Adipose tissue (tissue), 3 donors: Measurements from ENCODE around the gene EFCC1. TPM values are rescaled to one million over a fixed set of nuclear protein-coding genes. Genes with fewer than 3 reads are reported as not detected.

ENCODE experiments used
- H3K27ac ChIP-seq: one replicate; pipeline ENCODE4 v1.5.1; 2013; ENCODE audit warnings: low read depth, low read length
- WGBS, 3 donors: extraction: QIAGEN DNeasy Blood & Tissue Kit; methylation state at CpG; one replicate each; pipeline ENCODE4 v1.1.7; 2013; 5-methylcytosine and 5-hydroxymethylcytosine counted together
- polyA plus RNA-seq, 3 donors: library from polyadenylated mRNA; stranded (reverse); fragments of 200-250 nt; gene quantifications; one replicate each; pipeline ENCODE4 v1.2.3, GENCODE V29; 2013
- donor health status: healthy with polysubstance abuse.
- donor health status: Bipolar disorder and iron deficiency.
- donor health status: healthy.

The EFCC1 gene
- polyA plus RNA-seq, 3 donors, result 0.92 to 4.5 (median 1.3) TPM

DNA sequence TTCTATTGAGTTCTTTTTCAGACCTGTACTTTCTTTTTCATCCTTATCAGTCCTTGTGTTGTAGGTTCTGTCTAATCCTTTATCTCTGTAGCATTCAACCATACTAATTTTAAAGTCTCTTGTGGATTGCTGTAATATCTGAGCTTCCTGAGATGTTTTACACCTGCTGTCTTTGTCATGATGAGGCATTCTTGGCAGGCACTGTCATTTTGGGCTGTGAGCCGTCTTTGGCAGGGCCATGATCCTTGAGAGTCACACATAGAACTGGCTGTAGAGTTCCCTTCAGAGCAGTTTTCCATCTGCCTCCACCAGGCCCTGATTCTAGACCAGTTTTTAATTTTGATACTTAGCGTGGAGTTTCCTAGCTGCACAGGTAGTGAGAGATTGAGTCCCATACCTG is 6.7 kb downstream of the EFCC1 start:
- no peak overlapping the region for H3K27ac ChIP-seq
- 70 to 88% (median 78%) methylated on average over 2 of the region's 2 CpGs for WGBS, 3 donors

DNA sequence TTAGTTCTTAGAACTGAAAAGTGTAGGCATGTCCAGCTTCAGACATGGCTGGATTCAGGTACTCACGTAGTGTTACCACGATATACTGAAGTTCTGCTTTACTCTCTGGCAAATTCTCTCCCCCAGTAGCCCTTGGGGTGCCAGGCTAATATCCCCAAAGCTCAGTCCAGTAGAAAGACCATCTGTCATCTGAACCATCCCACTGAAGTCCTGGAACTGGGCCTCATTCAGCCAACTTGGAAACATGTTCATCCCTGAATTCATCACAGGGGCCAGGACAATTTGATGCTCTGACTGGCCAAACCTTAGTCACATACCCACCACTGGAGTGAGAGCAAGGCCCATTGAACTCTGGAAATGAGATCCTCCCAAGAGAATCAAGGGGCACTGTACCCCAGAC is 8.2 kb downstream of the EFCC1 start:
- WGBS, 3 donors, result 94 to 96% (median 96%) methylated on average over 2 of the region's 2 CpGs
- no peak overlapping the region for H3K27ac ChIP-seq

DNA sequence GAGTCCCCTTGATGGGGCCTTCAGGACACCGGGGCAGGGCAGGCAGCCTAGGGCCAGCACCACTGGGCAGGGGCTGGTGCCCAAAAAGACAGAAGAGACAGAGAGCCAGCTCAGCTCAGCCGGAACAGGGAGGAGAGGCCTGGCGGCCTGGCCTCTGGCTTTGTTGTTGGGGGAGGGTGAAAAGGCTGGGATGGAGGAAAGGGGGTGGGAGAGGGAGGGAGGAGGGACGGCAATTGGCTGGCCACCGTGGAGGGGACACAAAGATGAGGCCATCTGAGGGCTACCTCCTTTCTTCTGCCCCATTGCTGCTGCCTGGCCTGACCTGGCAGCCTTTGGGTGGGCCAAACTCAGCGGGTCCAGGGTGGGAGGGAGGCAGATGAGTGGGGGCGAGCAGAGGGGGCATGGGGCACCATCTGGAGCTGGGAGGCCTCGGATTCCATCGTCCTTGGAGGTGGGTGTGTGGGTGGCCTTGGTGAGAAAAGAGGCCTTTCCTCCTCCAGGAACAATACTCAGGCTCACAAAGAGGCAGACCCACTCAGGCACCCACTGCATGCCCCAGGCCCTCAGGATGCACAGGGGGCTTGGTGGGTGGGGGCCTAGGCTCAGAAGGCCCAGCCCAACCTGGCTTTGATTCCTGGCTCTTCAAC is 9.3 kb downstream of the EFCC1 start:
- 69 to 78% (median 71%) methylated on average over 9 of the region's 9 CpGs for WGBS, 3 donors
- no peak overlapping the region for H3K27ac ChIP-seq

DNA sequence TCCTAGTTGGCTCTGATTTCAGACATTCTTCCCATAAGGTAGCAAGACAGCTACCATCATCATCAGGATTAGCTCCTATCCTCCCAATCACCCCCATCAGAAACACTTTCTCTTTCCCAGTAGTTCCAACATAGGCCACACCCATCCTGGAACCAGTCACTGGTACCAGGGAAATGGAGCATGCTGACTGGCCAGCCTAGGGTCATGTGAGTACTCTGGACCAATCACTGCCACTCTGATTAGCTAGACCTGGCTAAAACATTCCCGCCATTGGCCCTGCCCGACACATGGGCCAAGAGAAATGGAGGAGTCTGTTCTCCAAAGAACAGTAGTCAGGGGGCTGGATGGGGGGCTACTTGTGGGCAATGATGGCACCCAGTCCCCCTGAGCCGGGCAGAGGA is 12.4 kb downstream of the EFCC1 start:
- H3K27ac ChIP-seq, result no peak overlapping the region
- 96 to 97% (median 97%) methylated on average over 3 of the region's 3 CpGs for WGBS, 3 donors

DNA sequence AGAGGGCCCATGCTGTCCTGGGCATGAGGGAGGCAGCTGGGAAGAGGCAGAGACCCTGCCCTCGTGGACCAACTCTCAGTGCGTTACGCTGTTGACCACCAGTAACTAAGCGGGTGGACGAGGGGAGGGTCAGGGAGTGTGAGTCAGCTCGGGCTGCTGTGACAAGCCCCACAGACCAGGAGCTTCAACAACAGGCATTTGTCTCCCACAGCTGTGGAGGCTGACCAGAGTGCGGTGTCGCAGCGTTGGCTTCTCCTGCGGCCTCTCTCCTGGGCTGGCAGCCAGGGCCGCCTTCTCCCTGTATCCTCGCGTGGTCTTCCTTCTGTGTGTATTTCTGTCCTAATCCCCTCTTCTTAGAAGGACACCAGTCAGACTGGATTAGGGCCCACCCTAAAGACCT is 13.0 kb downstream of the EFCC1 start:
- no peak overlapping the region for H3K27ac ChIP-seq
- whole genome bisulfite sequencing, 3 donors, result 76 to 88% (median 77%) methylated on average over 13 of the region's 13 CpGs

DNA sequence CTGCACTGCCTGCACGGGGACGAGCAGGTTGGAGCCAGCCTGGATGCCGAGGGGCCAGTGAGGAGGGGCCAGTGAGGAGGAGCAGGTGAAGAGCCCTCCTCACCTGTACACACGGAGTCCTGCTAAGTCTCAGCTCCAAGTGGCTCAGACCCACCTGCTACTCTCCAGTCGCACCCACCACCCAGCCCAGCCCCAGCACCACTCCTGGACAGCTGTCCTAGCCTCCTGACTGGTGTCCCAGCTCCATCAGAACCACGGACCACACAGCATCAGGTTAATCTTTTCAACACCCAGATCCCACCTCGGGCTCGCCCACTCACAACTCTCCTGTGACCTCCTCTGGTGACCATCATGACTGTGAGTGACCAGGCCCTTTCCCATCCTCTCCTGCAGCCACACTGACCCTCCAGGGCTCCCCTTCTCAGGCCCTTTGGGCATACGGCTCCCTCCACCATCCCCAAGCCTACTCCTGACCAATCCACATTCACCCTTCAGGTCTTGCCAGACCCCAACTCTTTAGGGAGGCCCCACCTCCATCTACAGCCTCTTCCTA is 13.8 kb downstream of the EFCC1 start:
- H3K27ac ChIP-seq, result no peak overlapping the region
- 85 to 94% (median 86%) methylated on average over 9 of the region's 9 CpGs for whole genome bisulfite sequencing, 3 donors

DNA sequence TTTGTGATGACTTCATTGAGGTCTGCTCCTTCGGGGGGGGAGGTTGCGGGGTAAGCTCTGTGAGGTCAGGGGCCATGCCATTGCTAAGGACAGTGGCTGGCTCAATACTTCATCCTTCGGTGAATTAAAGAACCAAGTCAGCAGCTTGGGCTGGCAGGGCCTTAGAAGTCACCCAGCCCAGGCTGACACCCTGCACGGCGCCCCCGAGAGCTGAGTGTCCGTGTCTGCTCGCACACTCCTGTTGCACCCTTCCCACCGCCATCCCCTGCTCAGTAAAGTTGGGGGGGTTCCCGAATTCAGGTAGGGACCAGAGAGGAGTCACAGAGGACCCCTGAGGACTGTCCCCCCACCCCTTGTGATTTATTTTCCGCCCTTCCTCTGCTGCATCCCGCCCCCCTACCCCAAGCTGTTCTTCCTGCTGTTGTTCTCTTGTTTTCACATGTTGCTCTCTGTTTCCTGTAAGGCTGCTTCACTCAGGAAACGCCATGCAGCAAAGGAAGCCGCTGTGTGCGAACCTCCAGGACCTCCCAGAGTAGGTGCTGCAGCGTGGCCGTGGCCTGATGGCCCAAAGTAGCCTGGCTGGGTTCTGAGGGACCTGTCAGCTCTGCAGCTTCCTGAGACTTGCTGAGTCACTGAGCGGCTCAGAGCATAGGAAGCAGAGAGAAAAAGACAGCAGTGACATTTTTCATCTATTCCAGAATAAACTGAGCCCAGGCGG is 14.4 kb downstream of the EFCC1 start:
- WGBS, 3 donors, result 40 to 71% (median 59%) methylated on average over 19 of the region's 19 CpGs
- no peak overlapping the region for H3K27ac ChIP-seq

DNA sequence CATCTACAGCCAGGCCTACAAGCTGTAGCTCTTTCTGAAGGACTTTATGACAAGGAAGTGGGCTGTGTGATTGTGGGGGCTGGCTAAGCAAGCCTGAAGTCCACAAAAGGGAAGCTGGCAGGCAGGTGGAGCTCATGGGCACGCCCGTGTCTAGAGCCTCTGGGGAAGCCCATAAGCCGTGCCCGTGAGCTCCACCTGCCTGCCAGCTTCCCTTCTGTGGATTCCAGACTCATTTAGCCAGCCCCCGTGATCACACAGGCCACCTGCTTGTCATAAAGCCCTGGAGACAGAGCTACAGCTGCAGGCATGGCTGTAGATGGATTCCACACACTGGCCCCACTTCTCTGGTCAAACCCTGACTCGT is 15.2 kb downstream of the EFCC1 start:
- no peak overlapping the region for H3K27ac ChIP-seq
- 31 to 43% (median 38%) methylated on average over 6 of the region's 6 CpGs for WGBS, 3 donors

DNA sequence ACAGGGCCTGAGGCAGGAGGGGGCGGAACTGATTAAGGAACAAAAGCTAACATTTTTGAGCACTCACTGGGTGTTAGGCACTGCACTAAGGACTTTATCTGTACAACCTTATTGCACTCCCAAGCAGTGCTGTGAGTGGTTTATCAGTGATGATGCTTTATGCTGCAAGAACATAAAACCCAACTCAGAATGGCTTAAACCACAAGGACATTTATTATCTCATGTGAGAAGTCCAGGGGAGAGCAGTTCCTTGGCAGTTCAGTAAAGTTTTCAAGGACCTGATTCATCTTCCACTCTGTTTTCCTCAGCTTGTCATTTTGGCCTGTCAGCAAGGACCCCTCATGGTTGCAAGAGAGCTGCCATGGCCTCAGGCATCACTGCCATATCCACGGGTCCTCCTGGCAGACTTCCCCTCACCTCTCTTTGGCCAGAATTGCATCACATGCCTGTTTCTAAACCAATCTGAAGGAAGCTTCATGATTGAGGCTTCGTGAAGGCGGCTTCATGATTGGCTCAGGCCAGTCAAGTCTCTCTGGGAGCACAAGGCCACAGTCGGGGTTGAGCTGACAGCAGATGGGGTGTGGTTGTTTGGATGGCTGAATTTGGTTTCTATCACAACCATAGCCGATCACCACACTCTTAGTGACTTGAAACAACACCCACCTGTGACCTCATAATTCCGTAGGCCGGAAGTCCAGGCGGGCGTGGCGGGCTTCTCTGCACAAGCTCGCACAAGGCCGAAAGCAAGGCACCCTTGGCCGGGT is 15.8 kb downstream of the EFCC1 start:
- 62 to 76% (median 72%) methylated on average over 14 of the region's 14 CpGs for WGBS, 3 donors
- no peak overlapping the region for H3K27ac ChIP-seq

DNA sequence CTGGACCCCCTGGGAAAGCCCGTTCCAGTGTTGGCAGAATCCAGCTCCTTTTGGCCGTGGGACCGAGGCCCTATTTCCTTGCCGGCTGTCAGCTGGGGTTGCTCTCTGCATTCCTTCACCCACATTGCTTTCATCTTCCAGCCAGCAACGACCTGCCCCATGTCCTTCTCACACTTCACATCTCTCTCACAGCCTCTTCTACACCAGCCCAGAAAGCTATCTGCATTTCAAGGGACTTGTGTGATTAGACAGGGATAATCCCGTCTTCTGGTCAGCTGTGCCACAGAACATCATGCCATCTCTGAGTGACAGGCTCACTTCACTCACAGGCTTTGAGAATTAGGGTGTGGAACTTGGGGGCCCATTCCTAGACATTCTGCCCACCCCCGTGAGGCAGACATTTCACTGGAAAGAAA is 16.4 kb downstream of the EFCC1 start:
- WGBS, 3 donors, result 57 to 66% (median 59%) methylated on average over 7 of the region's 7 CpGs
- peak overlapping the region; percentile 82 for H3K27ac ChIP-seq

DNA sequence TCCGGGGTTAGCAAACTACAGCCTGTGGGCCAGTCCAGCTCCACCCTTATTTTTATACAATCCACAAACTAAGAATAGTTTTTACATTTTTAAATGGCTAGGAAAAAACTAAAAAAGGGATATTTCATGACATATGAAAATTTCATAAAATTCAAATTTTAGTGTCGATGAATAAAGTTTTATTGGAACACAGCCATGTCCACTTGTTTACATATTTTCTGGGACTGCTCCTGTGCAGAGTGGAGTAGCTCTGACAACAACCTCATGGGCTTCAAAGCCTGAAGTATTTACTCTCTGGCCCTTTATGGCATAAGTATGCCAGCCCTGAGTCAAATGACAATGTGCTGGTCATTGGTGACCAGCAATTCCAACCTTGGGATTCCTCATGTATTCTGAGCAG is 17.2 kb downstream of the EFCC1 start:
- WGBS, 3 donors, result 50 to 75% (median 74%) methylated on average over 2 of the region's 2 CpGs
- no peak overlapping the region for H3K27ac ChIP-seq

DNA sequence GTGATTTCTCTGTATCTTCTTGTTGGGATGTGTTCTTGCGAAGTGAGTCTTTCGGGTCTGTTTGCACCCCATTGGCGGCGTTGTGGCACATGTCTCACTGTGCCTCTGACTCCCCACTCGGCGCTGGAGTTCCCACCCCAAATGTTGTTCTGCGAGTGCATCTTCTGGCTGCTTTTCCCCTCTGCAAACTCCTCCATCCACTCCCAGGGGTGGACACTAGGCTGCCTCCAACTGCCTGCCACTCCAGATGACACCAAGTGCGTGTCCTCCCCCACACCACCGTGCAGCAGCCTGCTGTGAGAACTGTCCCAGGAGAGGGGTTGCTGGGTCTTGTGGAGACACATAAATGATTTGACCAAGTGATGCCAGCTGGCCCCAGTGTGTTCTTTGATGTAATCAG is 17.6 kb downstream of the EFCC1 start:
- WGBS, 3 donors, result 78 to 84% (median 81%) methylated on average over 9 of the region's 9 CpGs
- no peak overlapping the region for H3K27ac ChIP-seq

DNA sequence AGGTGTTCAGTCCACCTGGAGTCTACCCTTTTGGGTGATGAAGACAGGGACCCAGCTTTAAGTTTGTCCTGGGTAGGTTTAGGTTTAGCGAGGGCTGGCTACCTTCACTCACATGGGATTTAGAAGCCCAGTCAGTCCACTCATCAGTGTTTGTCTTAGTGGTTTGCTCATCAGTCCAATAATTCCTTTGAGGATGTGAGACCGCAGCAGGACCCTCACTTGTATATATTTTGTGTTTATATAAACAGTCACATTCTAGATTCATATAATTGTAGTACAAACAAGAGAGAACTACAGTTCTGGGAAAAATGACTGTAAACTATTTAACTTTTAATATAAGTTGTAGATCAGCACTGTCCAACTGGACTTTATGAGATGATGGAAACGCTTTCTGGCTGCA is 18.2 kb downstream of the EFCC1 start:
- 89 to 96% (median 93%) methylated on average over 3 of the region's 3 CpGs for WGBS, 3 donors
- no peak overlapping the region for H3K27ac ChIP-seq

DNA sequence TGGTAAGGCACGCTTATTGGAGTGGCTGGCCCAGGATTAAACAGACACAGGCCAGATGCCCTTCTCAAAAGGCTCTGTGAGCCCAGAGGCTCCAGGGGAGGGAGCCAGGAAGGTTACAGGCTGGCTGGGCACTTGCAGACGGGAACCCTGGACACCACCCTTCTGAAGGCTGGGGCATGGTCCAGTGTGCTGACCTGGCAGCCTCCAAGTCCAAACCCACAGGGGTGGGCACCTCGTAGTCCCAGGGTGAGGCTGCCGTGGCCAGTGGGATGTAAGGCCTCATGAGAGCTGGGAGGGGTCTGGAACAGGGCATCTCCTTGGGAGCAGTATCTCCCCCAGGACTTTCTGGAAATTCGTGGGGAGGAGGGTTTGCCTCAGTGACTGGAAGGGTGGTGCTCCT is 19.6 kb downstream of the EFCC1 start:
- WGBS, 3 donors, result 78 to 84% (median 83%) methylated on average over 5 of the region's 5 CpGs
- no peak overlapping the region for H3K27ac ChIP-seq

DNA sequence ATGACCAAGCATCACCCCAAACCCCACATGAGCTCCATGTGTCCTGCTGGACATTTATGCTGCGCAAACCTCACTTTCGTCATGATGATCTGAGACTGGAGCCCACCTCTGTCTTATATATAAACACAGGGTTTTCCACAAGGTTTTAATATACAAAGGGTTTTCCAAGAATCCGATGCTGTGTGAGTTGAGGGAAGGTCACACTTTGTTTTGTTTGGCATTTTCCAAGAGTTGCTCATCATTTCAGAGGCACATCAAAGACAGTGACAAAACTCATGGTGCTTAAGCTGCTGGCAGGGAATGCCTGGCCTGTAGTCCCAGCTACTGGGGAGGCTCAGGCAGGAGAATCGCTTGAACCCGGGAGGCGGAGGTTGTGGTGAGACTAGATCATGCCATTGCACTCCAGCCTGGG is 20.0 kb downstream of the EFCC1 start:
- no peak overlapping the region for H3K27ac ChIP-seq
- 85 to 88% (median 86%) methylated on average over 6 of the region's 6 CpGs for WGBS, 3 donors

DNA sequence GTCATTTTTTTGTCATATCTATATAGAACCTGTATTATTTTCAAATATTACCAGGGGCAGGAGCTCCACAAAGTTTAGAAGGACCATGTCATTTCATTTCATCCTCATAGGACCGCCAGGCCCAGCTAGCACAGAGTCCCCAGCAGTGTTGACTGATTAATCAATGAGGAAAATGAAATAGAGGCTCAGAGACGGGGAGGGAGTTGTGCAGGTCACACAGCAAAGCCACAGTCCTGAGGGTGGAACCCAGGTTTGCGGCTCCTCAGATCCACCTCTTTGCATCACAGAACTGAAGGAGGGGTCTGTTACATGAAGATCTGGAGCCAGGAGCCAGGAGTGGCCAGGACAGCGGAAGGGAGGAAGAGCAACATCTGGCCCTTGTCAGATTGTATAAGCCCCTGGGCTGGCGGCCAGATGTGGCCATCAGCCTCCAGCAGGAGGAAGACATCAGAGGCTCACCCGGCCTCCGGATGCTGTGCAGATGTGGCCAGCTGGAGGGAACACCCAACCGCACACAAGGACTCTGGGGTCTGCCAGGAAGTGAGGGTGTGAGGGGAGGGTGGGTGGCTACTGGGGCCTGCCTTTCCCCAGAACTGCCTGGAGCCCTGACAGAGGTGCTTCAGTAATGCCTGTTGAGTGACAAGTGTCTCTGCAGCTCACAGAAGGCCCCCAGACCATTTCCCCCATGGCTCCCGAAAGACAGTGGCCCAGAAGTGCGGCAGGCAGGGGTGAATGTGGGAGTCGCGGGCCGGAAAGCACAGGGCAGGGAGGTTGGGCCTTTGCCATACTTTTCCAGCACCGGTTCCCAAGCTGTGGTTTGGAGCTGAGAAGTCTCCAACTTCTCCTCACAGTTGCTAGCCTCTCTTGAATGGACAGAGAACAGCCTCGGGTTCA is 21.3 kb downstream of the EFCC1 start:
- H3K27ac ChIP-seq, result no peak overlapping the region
- WGBS, 3 donors, result 41 to 79% (median 42%) methylated on average over 15 of the region's 15 CpGs

DNA sequence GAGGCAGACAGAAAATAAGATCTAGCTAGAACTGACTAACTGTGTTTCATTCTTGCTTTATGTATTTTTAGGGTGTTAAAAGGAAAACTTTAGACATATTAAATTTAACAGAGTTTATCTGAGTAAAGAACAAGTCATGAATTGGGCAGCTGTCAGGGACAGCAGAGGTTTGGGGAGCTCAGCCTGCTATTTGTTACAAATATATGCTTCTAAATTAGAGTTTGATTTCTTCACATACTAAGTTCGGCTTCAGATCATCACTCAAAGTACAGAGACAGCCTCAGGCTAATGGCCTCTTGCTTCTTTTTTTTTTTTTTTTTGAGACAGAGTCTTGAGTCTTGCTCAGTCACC is 21.9 kb downstream of the EFCC1 start:
- 50 to 95% (median 69%) methylated on average over 1 of the region's 1 CpG for WGBS, 3 donors
- no peak overlapping the region for H3K27ac ChIP-seq

DNA sequence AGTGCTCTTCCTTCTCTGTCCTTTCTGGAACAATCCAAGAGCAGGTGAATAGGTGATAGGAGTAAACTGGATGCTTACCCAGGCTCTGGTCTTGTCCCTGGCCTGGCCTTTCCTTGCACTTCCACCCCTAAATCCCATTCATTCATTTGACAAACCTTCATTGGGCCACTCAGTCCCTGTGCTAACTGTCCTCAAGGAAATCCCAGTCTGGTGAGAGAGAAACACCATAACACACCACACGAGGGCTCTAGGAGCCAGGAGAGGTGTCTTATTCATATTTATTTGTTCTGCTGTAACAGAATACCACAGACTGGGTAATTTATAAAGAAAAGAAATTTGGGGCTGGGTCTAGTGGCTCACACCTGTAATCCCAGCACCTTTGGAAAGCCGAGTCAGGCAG is 22.8 kb downstream of the EFCC1 start:
- 43 to 87% (median 86%) methylated on average over 2 of the region's 2 CpGs for WGBS, 3 donors
- H3K27ac ChIP-seq, result no peak overlapping the region
